Stimulated activated CD8-positive, alpha-beta memory T cell treated with anti-CD3 and anti-CD28 coated beads, Interleukin-4, amount 100 ng/mL, for 24 hours (primary cell): ENCODE results near the gene YKT6.
"Not testable (repeated sequence)": the region's sequence is repeated elsewhere in the genome, so short reads cannot be mapped to it uniquely, and the experiment has no call there.

ENCODE experiments used
- DNase-seq: peaks from one replicate; pipeline ENCODE4 v3.0.0-alpha.2; 2020; ENCODE audit warnings: low read depth

The YKT6 gene

GRCh38 chr7:44172352-44172751 lies 28.4 kb upstream of the YKT6 start:
- DNase-seq, result no peak

- no peak for DNase-seq
These were observed 27.9 kb upstream of the YKT6 start for GRCh38 chr7:44172803-44173424.

DNA sequence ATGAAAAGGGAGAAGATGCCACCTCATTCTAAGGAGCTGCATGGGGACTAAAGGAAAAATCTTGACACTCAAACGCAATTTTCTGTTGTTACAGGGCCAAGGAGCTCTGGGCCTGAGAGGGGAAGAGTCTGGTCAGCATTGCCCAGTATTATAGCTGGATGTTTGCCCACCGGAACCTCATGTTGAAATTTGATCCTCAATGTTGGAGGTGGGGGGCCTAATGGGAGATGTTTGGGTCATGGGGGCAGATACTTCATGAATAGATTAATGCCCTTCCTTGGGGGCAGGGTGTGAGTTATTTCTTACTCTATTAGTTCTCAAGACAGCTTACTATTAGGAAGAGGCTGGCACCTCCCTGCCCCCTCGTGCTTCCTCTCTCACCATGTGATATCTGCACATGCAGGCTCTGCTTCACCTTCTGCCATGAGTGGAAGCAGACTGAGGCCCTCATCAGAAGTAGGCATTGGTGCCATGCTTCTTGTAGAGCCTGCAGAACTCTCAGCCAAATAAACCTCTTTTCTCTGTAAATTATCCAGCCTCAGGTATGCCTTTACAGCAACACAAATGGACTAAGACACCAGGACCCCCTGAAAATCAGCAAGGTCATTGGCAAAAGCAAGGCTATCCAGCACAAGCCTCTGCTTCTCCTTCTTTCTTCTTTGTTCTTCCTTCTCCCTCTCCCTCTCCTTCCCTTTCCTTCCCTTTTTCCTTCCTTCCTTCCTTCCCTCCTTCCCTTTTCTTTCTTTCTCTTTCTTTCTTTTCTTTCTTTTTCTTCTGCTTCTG lies 26.7 kb upstream of the YKT6 start:
- no peak for DNase-seq

GRCh38 chr7:44174694-44174948 lies 26.2 kb upstream of the YKT6 start:
- DNase-seq, result not testable (repeated sequence)

GRCh38 chr7:44175730-44176129 lies 25.0 kb upstream of the YKT6 start:
- DNase-seq, result no peak

GRCh38 chr7:44176486-44176885 lies 24.3 kb upstream of the YKT6 start:
- no peak for DNase-seq

GRCh38 chr7:44177570-44178131 lies 23.1 kb upstream of the YKT6 start:
- no peak for DNase-seq

DNA sequence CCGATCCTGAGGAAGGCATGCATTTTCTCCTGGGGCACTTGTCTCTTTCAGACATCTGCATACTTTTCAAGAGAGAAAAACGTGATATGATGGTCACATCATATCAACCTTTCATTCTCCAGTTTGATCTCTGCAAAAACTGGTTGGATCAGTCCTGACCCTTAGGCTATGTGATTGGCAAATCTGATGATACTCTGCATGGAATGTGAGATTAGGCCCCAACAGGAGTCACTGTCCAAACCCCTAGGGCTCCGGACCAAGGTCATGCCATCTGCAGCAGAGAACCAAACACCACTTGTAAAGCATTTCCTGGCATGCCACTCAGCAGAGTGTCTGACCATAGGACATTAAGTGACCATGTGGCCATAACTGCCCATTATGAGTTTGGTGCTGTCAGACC lies 20.1 kb upstream of the YKT6 start:
- DNase-seq, result no peak

DNA sequence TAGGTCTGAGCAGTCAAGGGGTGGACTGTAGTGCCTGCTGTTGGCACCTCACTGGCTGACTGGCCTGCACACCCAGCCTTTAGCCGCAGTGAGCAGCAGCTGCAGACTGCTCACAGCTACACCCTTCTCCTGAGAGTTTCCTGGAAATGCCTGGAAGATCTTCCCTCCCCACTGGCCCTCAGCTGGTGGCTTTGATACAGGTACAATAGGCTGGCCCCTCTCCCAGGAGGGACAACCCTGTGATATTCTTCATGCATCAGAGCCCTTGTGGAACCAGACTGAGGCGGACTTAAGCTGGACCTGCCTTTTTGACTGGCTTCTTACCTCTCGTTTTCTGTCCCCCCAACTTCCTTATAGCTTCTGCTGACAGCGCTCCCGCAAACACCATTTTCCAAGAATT lies 18.0 kb upstream of the YKT6 start:
- DNase-seq, result no peak

DNA sequence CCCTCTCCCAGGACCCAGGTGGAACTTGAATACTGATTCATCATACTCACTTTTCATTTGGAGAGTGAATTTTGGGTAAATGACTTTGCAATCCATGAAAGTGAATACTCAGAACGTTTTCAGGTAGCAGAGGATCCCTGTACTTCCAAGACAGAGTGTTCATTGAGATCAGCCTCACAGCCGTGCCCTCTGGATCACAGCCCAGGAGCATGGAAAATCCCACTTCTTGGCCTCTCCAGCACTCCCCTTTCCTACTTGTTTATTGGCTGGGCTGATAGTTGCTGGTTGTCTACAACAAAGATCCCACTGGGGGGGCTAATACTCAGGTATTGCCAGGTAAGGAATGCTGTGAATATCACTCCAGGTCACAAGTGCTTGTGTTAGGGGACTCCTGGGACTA lies 17.4 kb upstream of the YKT6 start:
- DNase-seq, result no peak

DNA sequence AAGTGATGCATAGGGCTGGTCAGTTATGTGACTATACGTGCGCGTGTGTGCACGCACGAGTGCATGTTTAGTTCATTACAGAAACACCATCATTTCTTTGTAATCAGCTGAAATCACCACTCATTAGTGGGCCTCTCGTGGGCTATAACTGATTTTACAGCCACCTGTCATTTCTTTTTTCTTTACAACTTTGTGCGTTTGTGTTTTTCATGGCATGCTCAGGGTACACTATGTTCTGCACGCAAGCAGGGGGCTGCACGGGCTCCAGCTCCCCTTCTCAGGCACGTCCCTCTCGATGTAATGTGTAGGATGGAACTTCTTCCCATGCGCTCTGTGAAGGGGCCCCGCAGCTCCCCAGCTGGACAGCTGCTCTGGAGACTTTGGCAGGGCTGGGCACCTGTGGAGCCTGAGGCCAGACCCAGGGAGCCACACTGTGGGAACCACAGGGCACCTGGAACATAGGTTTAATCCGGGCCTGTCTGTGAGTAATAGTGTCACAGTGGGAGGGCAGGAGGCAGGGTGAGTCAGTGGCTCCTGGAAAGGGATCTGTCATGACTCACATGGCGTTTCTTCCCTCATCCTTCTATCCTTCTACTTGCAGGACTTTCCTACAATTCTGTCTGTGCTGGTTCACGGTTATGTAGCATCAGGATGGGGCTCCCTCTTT lies 16.4 kb upstream of the YKT6 start:
- DNase-seq, result no peak

GRCh38 chr7:44184873-44185446 lies 15.8 kb upstream of the YKT6 start:
- no peak for DNase-seq

DNA sequence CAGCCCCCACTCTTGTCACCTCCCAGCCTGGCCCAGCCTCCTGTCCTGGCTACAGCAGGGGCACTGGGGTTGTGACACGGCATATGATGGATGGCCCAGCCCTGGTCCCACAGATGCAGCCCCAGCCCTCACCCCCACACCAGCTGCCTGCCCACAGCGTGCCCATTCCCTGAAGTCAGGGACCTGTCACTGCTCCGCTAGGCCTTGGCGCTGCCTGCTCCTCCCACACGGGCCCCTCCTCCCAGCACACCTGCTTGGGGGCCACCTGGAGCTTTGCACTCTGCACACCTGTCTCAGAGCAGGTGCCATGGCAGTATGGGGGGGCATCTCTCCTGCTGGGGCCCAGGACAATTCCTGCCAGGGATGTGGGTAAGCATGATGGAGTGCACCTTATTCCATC lies 15.0 kb upstream of the YKT6 start:
- DNase-seq, result no peak

- DNase-seq, result no peak
These were observed 14.0 kb upstream of the YKT6 start for GRCh38 chr7:44186736-44187135.

GRCh38 chr7:44187636-44188416 lies 13.0 kb upstream of the YKT6 start:
- DNase-seq, result no peak

DNA sequence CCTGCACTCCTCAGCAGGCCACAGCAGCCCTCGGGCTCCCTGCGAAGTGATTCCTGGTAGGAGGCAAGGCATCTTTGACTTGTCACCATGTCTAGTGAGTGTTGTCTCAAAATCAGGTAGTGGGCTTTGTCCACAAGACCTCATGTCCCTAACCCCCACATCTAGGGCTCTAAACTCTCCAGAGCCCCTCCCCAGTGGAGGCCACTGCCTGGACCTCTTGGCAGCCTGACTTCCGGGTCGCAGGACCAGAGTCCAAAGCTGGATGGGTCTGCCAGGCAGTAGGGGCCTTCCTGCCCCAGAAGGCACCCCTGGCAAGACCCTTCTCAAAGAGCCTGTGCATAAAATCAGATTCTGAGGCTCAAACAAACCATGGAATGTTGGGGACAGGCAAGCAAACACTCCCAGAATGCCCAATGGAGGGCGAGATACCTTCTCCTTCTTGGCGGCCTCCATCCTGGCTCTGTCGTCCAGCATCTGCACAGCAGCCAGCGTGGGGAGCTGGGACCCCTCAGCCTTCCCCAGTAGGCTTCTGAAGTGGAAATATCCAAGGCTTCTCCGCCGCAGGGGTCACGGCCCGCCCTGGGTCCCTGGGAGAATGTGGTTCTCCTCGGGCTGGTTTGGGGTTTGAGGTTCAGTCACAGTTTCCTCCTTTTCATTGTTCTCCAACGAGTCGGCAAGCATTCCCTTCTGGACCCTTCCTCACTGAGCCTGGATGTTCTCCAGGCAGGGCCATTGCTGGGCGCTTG lies 12.1 kb upstream of the YKT6 start:
- no peak for DNase-seq

DNA sequence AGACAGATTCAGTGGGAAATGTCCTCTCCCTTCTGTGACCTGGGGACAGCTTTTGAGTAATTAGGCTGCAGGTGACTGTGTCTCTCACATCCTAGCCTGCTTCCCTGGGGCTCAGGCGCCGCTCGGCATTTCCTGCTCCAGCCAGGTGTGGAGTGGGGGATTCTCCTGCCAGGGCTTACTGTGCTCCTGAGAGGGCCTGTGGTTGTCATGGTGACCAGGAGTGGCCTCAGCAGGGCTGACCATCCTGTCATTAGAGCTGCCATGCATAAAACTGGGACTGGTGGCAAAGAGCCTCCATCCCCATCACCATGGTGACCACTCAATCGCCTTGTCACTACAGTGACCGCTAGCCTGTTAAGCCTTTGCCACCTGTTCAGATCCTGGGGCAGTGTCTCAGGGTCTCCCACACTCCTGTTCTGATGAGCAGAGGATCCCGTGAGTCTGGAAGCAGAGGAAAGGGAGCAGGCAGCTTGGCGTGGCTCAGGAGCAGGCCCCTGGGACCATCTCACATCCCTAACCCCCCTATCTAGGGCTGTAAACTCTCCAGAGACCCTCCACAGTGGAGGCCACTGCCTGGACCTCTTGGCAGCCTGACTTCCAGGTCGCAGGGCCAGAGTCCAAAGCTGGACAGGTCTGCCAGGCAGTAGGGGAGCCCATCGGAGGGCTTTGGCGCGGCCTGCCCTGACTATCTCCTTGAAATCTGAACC lies 11.3 kb upstream of the YKT6 start, which contains the start of gene GCK:
Gene GCK (minus strand): TSS at position 154 of the 707 bp plus-strand sequence. CDS start 486 bp downstream, outside the sequence.
- DNase-seq, result no peak

DNA sequence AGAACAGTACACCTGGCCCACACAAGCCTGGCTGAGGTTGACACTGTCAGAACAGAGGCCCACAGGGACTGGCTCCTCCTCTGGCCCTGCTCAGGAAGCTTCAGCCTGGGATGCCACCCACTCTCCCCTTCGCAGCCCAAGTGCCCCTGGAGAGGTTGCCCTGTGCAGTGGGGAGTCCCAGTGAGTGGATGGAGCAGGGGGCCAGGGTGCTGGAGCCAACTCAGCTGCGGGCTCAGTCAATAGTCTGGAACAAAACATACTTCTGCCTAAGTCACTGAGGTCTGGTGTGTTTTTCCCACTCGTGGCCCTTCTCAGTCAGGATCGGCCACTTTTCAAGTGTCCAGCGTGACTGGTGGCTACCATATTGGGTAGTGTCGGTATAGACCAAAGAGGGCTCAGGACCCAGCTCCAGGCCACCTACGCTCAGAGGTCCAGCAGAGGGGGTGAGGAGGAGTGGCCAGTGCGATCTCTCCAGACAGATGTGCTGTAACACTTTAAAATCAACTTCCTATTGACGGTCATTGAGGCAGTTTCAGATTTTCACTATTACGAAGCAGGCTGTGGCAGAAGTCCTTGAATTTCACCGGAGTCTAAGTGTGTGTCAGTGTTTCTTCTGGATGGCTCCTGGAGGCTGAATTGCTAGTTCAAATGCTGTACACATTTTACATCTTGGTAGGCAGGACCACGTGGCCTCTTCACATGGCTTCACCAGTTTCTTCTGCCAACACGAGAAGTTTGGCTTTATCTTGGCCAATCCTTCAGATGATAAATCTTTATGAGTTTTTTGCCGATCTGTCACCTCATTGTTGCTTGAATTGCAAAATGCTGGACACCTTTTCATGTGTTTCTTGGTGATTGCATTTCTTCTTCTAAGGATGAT lies 10.5 kb upstream of the YKT6 start:
- DNase-seq, result no peak

DNA sequence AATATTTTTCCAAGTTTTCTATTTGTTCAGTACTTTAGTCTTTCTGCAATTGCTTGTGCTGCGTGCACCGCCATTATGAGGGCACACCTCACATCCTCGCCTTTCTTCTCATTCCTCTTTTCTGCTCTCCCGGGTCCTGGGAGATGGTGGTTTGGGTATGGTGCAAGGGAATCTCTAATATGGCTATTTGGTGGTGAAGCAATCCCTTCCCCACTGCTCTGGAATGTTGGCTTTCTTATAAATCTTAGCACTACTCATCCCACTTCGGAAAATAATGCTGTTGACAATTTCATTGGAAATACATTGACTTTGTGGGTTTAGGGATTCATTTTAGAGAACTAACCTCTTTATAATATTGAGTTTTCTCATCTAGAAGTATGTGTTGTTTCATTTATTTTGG lies 9.6 kb upstream of the YKT6 start:
- DNase-seq, result no peak
